HEK293T (cell line): ENCODE measurements around the gene DCPS.

Experiments
- CTCF ChIA-PET: fragments of 350-600 bp; formaldehyde crosslinking; extraction: SDS; loops from one replicate; lab custom pipeline; 2021; ENCODE audit warnings: antibody characterized with exemption, inconsistent platforms; lab: Yijun Ruan, JAX
- POLR2A ChIA-PET: fragments of 350-600 bp; formaldehyde crosslinking; extraction: SDS; loops from one replicate; lab custom pipeline; 2020; ENCODE audit warnings: antibody characterized with exemption, inconsistent platforms; lab: Yijun Ruan, JAX
- DNase-seq: peaks from one replicate; pipeline ENCODE4 v3.0.0; 2012; ENCODE audit warnings: mixed read lengths; ENCODE audit errors: extremely low spot score
- ARNT ChIP-seq: fragments of 450-650 bp; IDR thresholded peaks from 2 replicates; pipeline ENCODE4 v1.6.1; 2017; ENCODE audit warnings: mild to moderate bottlenecking
- BHLHE40 ChIP-seq: fragments of 450-650 bp; IDR thresholded peaks from 2 replicates; pipeline ENCODE4 v1.6.1; 2016; ENCODE audit warnings: mild to moderate bottlenecking, moderate library complexity, borderline replicate concordance
- CTBP1 ChIP-seq: fragments of 450-650 bp; IDR thresholded peaks from 2 replicates; pipeline ENCODE4 v1.6.1; 2016; ENCODE audit warnings: borderline replicate concordance
- ELF4 ChIP-seq: fragments of 450-650 bp; IDR thresholded peaks from 2 replicates; pipeline ENCODE4 v1.6.1; 2017; ENCODE audit warnings: antibody characterized with exemption
- FOXA1 ChIP-seq: fragments of 450-650 bp; IDR thresholded peaks from 2 replicates; pipeline ENCODE4 v1.6.1; 2016; ENCODE audit warnings: mild to moderate bottlenecking
- FOXK2 ChIP-seq: fragments of 450-650 bp; IDR thresholded peaks from 2 replicates; pipeline ENCODE4 v1.6.1; 2016; ENCODE audit warnings: mild to moderate bottlenecking
- FOXM1 ChIP-seq: fragments of 450-650 bp; IDR thresholded peaks from 2 replicates; pipeline ENCODE4 v1.6.1; 2017; ENCODE audit warnings: mild to moderate bottlenecking, borderline replicate concordance
- HDGF ChIP-seq: fragments of 450-650 bp; IDR thresholded peaks from 2 replicates; pipeline ENCODE4 v1.6.1; 2017; ENCODE audit warnings: antibody characterized with exemption, borderline replicate concordance
- L3MBTL2 ChIP-seq: fragments of 450-650 bp; conservative IDR thresholded peaks from 2 replicates; pipeline ENCODE4 v1.6.1; 2016; ENCODE audit warnings: mild to moderate bottlenecking
- LEF1 ChIP-seq: fragments of 450-650 bp; IDR thresholded peaks from 2 replicates; pipeline ENCODE4 v1.6.1; 2017; ENCODE audit warnings: mild to moderate bottlenecking, borderline replicate concordance
- NFRKB ChIP-seq: fragments of 450-650 bp; IDR thresholded peaks from 2 replicates; pipeline ENCODE4 v1.6.1; 2016; ENCODE audit warnings: mild to moderate bottlenecking, moderate library complexity
- SP1 ChIP-seq: fragments of 450-650 bp; IDR thresholded peaks from 2 replicates; pipeline ENCODE4 v1.6.1; 2017
- SUZ12 ChIP-seq: fragments of 450-650 bp; IDR thresholded peaks from 2 replicates; pipeline ENCODE4 v1.6.1; 2016; ENCODE audit warnings: mild to moderate bottlenecking
- TARDBP ChIP-seq: fragments of 450-650 bp; IDR thresholded peaks from 2 replicates; pipeline ENCODE4 v1.6.1; 2016
- ZNF384 ChIP-seq: fragments of 450-650 bp; IDR thresholded peaks from 2 replicates; pipeline ENCODE4 v1.6.1; 2016
- TF ChIP-seq, protein P1 (sequence below): fragments of 450-650 bp; IDR thresholded peaks from 2 replicates; pipeline ENCODE4 v1.6.1; 2016

Gene DCPS

DNA sequence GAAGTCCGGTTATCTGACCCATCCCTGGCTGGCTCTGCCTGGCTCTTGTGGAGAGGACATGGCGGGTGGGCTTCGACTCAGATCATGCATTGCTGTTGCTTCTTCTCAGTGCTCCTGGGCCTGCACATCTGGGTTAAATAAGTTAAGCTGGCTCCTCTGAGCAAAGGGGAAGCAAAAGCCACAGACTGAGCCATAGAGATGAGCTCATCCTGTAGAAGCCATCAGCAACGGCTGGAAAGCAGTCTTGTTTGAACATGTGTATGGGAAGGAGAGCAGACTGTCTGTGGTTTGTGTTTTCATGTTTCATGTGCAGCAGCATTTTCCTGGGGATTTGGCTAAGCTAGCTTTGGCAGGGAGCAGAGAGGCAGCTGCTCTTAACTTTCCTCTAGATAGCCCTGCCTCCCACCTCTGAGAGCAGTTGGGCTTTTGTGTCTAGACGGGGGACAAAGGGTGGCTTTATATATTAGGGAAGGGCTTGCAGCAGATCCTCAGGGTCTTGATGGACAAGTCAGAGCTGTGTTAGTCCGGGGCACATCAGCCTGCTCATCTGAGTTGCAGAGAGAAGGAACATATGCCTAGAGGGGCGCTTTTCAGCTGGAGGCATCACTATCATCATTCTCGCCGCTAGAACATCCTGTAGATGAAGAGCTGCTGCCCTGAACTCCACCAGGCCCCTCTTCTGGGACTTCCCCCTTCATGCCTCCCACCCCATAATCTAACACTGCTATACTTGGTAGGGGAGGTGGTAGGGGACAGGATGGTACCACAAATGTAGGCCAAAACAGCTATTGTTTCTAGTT, 14.9 kb downstream of the DCPS start:
- DNase-seq = no peak
- TF ChIP-seq BHLHE40 (no peak), ARNT (no peak), SP1 (no peak), ELF4 (no peak), FOXK2 (no peak), ZNF384 (no peak)
- CTCF ChIA-PET = interaction anchor here (1.5 kb wide), 1 partner anchor 8 kb away, joined by 9 read pairs; no protein-coding TSS in a partner anchor
- POLR2A ChIA-PET = interaction anchor here (0.9 kb wide), 1 partner anchor 15 kb away, joined by 4 read pairs; the partner anchor contains the start of gene DCPS

DNA sequence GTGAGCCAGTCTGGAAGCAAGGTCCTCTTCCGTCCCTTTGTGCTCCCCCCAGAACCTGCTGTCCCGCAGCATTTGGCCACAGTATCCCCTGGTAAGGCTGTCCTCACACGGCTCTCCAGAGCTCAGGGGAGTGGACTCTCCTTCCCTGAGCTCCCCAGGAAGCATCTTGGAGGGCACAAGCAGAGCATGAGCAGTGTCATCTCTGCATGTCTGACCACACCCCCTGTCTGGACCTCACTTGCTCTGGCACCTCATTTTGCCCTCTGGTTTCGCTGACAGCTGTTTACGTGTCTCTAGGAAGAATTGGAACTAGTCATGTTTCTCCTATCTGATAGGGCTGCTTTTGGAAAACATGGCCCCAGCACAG, 15.5 kb downstream of the DCPS start:
- no peak for TF ChIP-seq ARNT
- no peak for TF ChIP-seq SP1
- TF ChIP-seq ZNF384 = no peak
- no peak for TF ChIP-seq SUZ12
- no peak for TF ChIP-seq NFRKB
- TF ChIP-seq FOXM1 = no peak
- TF ChIP-seq L3MBTL2 = no peak
- TF ChIP-seq BHLHE40 = no peak
- TF ChIP-seq CTBP1 = no peak
- TF ChIP-seq FOXA1 = no peak
- no peak for TF ChIP-seq TARDBP
- TF ChIP-seq, protein P1, sequence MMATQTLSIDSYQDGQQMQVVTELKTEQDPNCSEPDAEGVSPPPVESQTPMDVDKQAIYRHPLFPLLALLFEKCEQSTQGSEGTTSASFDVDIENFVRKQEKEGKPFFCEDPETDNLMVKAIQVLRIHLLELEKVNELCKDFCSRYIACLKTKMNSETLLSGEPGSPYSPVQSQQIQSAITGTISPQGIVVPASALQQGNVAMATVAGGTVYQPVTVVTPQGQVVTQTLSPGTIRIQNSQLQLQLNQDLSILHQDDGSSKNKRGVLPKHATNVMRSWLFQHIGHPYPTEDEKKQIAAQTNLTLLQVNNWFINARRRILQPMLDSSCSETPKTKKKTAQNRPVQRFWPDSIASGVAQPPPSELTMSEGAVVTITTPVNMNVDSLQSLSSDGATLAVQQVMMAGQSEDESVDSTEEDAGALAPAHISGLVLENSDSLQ = no peak
- DNase-seq = no peak
- CTCF ChIA-PET = interaction anchor here (0.6 to 1.5 kb wide), 2 partner anchors 9 to 16 kb away, joined by 6 to 9 read pairs; no protein-coding TSS in a partner anchor
- POLR2A ChIA-PET = interaction anchor here (0.9 kb wide), 1 partner anchor 16 kb away, joined by 4 read pairs; the partner anchor contains the start of gene DCPS

DNA sequence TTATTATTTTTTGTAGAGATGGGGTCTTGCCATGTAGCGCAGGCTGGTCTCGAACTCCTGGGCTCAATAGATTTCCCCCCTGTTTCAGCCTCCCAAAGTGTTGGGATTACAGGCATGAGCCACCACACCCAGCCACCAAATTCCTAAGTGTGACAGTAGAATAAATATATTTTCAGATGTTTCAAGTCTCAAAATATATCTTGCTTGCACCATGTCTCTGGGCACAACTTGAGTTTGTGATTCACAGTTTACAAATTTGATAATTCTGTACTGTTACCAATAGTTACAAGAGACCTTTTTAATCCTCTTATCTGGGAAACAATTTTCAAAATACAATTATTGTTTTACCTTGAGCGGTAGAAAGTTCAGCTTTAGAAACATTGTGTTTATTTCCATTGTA, 19.1 kb downstream of the DCPS start:
- ChIA-PET POLR2A (no interaction called here), CTCF (interaction anchor here (1.2 kb wide), 1 partner anchor 23 kb away, joined by 5 read pairs; no protein-coding TSS in a partner anchor)
- TF ChIP-seq FOXA1 (no peak), HDGF (no peak), FOXM1 (no peak), LEF1 (no peak), ELF4 (no peak), SP1 (no peak), TARDBP (no peak), SUZ12 (no peak), CTBP1 (no peak)
- no peak for DNase-seq

DNA sequence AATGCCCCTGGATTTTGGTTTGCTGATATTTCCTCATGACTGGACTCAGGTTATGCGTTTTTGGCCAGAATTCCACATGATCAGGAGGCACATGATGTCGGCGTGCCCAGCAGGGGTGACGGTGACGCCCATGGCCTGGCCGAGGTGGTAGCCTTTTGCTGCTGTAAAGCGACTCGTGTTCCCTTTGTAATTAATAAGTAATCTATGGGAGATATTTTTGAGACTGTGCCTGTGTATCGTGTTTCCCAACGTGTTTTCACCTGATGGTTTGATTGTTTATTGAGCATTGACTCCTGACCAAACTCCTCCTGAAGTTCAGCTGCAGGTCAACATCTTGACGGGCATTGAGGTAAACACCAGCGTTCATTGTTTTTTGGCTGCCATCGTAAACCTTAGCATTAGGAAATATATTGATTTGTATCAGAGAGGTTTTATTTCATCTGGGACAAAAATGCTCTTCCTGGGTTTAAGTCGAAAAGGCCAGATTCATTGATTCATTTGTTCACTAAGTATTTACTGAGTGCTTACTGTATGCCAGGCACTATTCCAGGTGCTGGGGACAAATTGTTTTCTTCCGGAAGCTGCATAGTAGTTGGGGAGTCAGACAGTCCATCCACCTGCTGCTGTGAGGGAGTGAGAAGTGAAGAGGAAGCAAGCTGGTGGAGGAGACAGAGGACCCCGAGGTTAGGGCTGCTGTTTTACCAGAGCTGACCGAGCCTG, 23.6 kb downstream of the DCPS start:
- POLR2A ChIA-PET = no interaction called here

DNA sequence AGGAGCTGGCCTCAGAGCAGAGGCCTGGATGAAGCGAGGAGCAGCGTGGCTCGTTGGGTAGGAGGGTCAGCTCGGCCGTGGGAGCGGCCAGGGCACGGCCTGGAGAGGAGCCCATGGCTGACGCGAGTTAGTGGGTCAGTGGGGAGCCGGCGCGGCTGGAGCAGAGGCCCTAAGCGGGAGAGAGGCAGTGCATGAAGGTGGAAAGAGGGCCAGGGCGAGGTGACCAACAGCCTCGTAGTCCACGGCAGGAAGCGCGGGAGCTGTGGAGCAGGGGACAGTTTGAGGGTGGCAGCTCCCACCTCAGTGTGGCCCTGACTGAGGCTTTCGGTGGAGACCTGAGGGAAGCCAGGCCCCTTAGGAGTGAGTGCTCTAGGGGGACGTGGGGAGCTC, 24.1 kb downstream of the DCPS start:
- ChIA-PET CTCF (no interaction called here), POLR2A (interaction anchor here (0.9 kb wide), 1 partner anchor 89 kb away, joined by 3 read pairs; no protein-coding TSS in a partner anchor)
- no peak for TF ChIP-seq NFRKB
- no peak for TF ChIP-seq ELF4
- no peak for TF ChIP-seq L3MBTL2
- no peak for TF ChIP-seq HDGF
- TF ChIP-seq BHLHE40 = no peak
- TF ChIP-seq ZNF384 = no peak
- no peak for TF ChIP-seq CTBP1
- no peak for TF ChIP-seq SUZ12
- TF ChIP-seq, protein P1 = no peak
- TF ChIP-seq SP1 = no peak
- no peak for TF ChIP-seq FOXM1
- TF ChIP-seq ARNT = no peak
- TF ChIP-seq FOXA1 = no peak
- no peak for TF ChIP-seq FOXK2
- TF ChIP-seq TARDBP = no peak
- TF ChIP-seq LEF1 = no peak
- no peak for DNase-seq

More for the DNA sequence above, 23.6 kb downstream of the DCPS start:
- CTCF ChIA-PET = no interaction called here
- TF ChIP-seq ARNT (no peak), CTBP1 (no peak)
- DNase-seq = no peak

DNA sequence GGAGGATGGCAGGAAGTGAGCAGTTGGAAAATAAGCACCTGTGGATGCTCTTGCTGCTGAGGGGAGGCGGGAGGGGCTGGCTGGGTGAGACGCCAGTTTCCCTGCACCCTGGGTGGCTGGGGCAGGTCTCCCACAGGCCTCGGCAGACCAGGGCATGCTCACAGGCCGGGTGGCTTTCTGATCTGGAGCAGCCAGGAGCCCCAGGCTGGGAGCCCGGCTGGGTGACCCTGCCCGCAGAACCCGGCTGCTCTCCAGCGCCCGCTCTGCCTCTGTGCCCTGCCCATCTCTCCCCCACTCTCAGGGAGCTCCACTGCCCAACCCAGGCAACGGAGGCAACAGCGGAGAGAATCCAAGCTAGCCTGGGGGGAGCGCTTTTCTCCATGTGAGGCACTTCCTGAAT, 24.6 kb downstream of the DCPS start:
- POLR2A ChIA-PET = interaction anchor here (0.9 kb wide), 1 partner anchor 88 kb away, joined by 3 read pairs; no protein-coding TSS in a partner anchor
- no peak for TF ChIP-seq L3MBTL2
- TF ChIP-seq BHLHE40 = no peak
- no peak for TF ChIP-seq SUZ12
- TF ChIP-seq FOXK2 = no peak
- TF ChIP-seq, protein P1 = no peak
- TF ChIP-seq TARDBP = no peak
- TF ChIP-seq FOXM1 = no peak
- TF ChIP-seq ZNF384 = no peak
- TF ChIP-seq HDGF = no peak
- no peak for TF ChIP-seq NFRKB
- TF ChIP-seq LEF1 = no peak
- no peak for TF ChIP-seq CTBP1
- no peak for TF ChIP-seq SP1
- TF ChIP-seq FOXA1 = no peak
- no peak for DNase-seq
- CTCF ChIA-PET = no interaction called here
